ENCODE measurements around the gene AAMP.

The AAMP gene

DNA sequence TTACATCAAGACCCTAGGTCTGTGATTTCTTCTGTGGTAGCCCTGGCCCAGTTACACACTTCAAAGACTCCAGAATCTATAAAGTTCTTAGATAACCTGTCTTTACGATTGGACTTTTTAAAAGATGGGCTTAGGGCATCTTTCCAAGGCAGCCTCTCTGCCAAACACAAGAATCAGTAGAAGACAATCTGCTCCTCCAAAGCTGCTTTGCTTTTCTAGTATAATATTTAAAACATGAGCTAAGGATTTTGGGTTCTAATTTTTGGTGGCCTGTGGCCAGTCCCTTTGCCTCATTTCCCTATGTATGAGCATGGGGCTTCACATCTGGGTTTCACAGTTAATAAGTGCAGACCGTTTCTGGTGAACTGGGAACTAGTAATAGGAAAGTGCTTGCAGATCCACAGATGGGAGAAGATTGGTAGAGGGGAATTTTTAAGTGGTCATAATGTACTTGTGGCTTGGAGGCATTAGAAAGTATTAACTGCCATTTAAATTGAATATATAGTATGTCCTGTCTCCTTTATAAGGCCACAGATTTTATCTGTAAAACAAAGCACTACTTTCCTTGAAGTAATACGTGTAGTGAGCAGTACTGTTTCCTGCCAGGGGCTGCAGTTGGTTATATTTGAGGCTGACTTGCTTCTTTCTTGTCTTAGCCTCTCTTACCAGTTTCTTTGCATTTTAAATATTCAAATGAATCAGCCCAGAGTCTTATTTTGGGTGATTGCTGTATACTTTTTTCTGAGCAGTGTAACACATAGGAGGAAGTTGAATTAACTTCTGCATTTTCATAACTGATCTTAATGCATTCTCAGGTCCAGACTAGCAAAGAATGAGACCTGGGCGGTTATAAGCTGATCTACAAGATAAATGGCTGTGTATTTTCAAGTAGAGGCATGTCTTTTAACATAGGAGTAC lies 51.4 kb downstream of the AAMP start:
- no peak for DNase-seq

DNA sequence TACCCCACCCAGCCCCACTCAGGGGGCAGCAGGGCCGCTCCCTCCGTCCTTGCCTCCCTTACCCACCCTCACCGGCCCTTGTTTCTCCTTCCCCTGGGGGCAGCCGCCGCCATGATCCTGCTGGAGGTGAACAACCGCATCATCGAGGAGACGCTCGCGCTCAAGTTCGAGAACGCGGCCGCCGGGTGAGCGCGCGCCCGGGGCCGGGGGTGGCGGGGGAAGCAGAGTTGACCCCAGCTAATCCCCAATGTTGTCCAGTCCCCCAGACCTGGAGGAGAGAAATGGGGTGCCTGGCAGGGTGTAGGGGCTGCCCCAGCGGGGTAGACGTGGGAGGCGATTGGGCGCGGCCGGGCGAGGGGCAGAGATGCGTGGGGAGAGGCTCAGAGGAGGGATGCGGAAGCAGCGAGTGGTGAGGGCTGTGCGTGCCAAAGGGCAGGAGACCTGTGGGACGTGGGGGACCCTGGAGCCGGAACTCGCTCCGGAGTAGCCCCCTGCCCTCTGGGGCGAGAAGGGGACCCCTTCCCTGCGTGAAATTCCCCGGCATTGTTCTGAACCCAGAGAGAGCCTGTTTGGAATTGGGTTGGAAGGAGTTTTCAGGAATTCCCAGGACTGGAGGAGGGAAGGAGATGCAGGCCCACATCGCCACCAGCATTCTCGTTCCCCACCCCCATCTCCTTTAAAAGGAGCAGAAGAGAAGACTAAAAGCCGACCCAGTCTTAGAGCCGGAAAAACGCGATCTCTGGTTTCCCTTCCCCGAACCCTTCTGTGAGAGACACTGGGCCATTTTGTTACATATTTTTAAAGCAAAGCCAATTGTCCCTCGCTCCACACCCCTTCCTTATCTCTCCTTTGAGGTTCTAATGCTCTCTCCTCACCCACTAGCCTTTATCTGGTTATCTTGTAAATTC lies 52.3 kb downstream of the AAMP start:
- no peak for DNase-seq

DNA sequence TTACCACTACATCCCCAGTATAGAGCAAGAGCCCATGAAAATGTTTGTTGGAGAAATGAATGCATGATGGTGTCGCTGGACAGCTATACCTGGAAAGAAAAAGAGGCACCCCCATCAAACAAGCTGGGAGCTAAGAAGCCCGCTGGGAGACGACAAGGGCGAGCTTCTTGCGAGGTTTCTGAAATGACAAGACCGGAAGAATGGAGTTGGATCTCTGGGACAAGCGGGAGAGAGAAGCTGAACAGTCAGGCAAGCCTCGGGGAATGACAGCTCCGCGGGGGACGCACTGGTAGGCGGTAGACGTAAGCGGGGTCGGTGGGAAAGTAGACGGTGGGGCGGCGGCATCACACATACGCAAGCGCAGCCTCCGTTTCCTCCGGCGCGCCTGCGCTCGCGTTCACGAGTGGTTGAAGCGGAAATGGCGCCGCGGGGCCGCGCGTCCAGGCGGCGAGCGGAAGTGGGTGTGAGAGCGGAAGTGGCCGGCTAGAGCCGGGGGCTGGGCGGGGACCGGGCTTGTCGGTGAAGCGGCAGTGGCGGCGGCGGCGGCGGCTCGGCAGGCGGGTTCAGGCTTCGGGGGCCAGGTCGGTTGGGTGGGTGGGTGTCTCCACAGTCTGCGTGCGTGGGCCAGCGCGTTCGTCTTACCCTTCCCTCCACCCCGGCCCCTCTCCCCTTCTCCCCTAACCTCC lies 53.1 kb downstream of the AAMP start, which contains the start of gene ARPC2:
Gene ARPC2, plus strand, starts transcription at position 516 of the 686 bp plus-strand sequence. CDS start 282 bp downstream, outside the sequence.
- DNase-seq = peak; percentile 94

DNA sequence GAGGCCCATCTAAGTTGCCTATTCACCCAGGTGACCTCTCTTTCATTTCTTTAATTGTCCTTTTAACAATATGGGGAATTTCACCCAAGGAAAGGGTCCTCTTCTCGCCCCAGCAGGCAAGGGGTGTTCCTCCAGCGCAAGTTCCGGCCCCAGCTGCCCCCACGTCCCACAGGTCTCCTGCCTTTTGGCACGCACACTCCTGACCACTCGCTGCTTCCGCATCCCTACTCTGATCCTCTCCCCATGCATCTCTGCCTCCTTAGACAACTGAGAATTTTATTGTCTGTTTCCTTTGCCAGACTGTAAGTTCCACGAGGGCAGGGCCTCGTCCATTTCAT lies 53.6 kb downstream of the AAMP start:
- no peak for DNase-seq

Data from fibroblast of upper back skin (primary cell).